Prostate gland (tissue), 2 donors: ENCODE data around the gene HSDL2. TPM values are rescaled to one million over a fixed set of nuclear protein-coding genes. Genes with fewer than 3 reads are reported as not detected.
"Not testable (repeated sequence)": the region's sequence is repeated elsewhere in the genome, so short reads cannot be mapped to it uniquely, and the experiment has no call there.

Experiments
- DNase-seq: peaks from one replicate; pipeline ENCODE4 v3.0.0-alpha.2; 2019; ENCODE audit warnings: low spot score
- H3K27ac ChIP-seq, 2 donors: fragments of 200-600 bp; sonication (generic); 2 replicates each; pipeline ENCODE4 v1.5.1; 2017 to 2019
- H3K27me3 ChIP-seq: fragments of 200-600 bp; sonication (generic); replicated peaks from 2 replicates; pipeline ENCODE4 v1.5.1; 2019; ENCODE audit not compliant: insufficient read depth
- H3K36me3 ChIP-seq, 2 donors: fragments of 200-600 bp; sonication (generic); 1 replicate in 1 of 2; 2 replicates in 1 of 2; pipeline versions ENCODE4 v1.5.1 to v1.8.1; 2017 to 2019
- H3K4me1 ChIP-seq: fragments of 200-600 bp; sonication (generic); replicated peaks from 2 replicates; pipeline ENCODE4 v1.5.1; 2019
- H3K4me3 ChIP-seq, 2 donors: fragments of 200-600 bp; sonication (generic); 2 replicates each; pipeline ENCODE4 v1.5.1; 2017 to 2019
- H3K9me3 ChIP-seq: fragments of 200-600 bp; sonication (generic); 2 replicates; pipeline ENCODE4 v1.5.1; 2017
- POLR2A ChIP-seq: fragments of 450-650 bp; IDR thresholded peaks from one replicate; pipeline ENCODE4 v1.6.1; 2016; ENCODE audit warnings: antibody characterized with exemption, mild to moderate bottlenecking
- POLR2AphosphoS5 ChIP-seq: sonication (generic); formaldehyde crosslinking; IDR thresholded peaks from one replicate; pipeline ENCODE4 v1.6.1; 2017; ENCODE audit warnings: antibody characterized with exemption
- WGBS: methylation state at CpG from one replicate; pipeline ENCODE4 v1.1.5; 2018; 5-methylcytosine and 5-hydroxymethylcytosine counted together
- intact Hi-C: fragments of 100-400 bp; cut with DNase I; formaldehyde crosslinking; loops from one replicate; pipeline ENCODE4 v1.14.2; 2022
- total RNA-seq, 2 donors: library from RNA; depleted of rRNA; stranded (reverse); fragments of >200 nt; gene quantifications; one replicate each; pipeline ENCODE4 v1.1.0, GENCODE V29; 2016
- TF ChIP-seq, protein P1 (sequence below), 4 experiments: fragments of 200-600 bp in 2 of 4; fragments of 450-650 bp in 2 of 4; sonication (generic) in 2 of 4; IDR thresholded peaks; 1 replicate in 3 of 4; 2 replicates in 1 of 4; pipeline ENCODE4 v1.5.1; 2016 to 2019; ENCODE audit warnings: antibody characterized with exemption in 4 of 4, mild to moderate bottlenecking in 2 of 4, moderate library complexity in 2 of 4

Gene HSDL2
- total RNA-seq, 2 donors from 2014 or later, result 22.2 to 25.2 TPM

DNA sequence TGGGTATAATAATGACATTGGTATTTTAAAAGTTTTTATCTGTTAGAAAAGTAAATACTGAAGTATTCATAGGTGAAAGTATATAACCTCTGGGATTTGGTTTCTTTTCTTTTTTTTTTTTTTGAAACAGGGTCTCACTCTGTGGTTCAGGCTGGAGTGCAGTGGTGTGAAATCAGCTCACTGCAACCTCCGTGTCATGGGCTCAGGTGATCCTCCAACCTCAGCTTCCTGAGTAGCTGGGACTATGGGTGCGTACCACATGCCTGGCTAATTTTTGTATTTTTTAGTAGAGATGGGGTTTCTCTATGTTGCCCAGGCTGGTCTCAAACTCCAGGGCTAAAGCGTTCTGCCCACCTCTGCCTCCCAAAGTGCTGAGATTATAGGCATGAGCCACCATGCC lies 7.2 kb downstream of the HSDL2 start:
- no peak overlapping the region for H3K27ac ChIP-seq
- H3K36me3 ChIP-seq, result no peaks in the 10 kb centered on the region
- no peak for TF ChIP-seq POLR2A
- TF ChIP-seq, protein P1, sequence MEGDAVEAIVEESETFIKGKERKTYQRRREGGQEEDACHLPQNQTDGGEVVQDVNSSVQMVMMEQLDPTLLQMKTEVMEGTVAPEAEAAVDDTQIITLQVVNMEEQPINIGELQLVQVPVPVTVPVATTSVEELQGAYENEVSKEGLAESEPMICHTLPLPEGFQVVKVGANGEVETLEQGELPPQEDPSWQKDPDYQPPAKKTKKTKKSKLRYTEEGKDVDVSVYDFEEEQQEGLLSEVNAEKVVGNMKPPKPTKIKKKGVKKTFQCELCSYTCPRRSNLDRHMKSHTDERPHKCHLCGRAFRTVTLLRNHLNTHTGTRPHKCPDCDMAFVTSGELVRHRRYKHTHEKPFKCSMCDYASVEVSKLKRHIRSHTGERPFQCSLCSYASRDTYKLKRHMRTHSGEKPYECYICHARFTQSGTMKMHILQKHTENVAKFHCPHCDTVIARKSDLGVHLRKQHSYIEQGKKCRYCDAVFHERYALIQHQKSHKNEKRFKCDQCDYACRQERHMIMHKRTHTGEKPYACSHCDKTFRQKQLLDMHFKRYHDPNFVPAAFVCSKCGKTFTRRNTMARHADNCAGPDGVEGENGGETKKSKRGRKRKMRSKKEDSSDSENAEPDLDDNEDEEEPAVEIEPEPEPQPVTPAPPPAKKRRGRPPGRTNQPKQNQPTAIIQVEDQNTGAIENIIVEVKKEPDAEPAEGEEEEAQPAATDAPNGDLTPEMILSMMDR (IDR thresholded peaks at IDR 0.05), result no peak
- no peak for TF ChIP-seq POLR2AphosphoS5
- H3K9me3 ChIP-seq, result no peaks in the 10 kb centered on the region
- intact Hi-C loops, result loop anchor here (10.0 kb wide), 1 partner anchor 328 kb away; the partner anchor contains the start of gene INIP
- H3K4me1 ChIP-seq, result no peaks in the 10 kb centered on the region
- no peaks in the 10 kb centered on the region for H3K27me3 ChIP-seq
- no peak overlapping the region for H3K4me3 ChIP-seq
- 95% methylated on average over 3 of the region's 3 CpGs for WGBS
- no peak for DNase-seq

DNA sequence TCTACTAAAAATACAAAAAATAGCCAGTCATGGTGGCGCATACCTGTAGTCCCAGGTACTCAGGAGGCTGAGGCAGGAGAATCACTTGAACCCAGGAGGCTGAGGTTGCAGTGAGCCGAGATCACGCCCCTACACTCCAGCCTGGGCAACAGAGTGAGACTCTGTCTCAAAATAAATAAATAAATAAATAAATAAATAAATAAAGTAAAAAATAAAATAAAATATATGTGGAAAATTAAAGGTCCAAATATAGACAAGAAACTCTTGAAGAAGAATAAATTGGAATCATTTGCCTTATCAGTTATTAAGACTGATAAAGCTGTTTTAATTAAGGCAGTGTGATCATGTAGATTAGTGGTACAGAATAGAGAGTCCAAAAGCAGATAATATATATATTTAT lies 10.0 kb downstream of the HSDL2 start:
- H3K4me1 ChIP-seq, H3K9me3 ChIP-seq, H3K4me3 ChIP-seq, H3K27me3 ChIP-seq, H3K36me3 ChIP-seq, DNase-seq, H3K27ac ChIP-seq: not testable (repeated sequence)
- intact Hi-C loops, result loop anchor here (10.0 kb wide), 1 partner anchor 325 kb away; the partner anchor contains the start of gene INIP
- WGBS, result 95% methylated on average over 3 of the region's 3 CpGs

DNA sequence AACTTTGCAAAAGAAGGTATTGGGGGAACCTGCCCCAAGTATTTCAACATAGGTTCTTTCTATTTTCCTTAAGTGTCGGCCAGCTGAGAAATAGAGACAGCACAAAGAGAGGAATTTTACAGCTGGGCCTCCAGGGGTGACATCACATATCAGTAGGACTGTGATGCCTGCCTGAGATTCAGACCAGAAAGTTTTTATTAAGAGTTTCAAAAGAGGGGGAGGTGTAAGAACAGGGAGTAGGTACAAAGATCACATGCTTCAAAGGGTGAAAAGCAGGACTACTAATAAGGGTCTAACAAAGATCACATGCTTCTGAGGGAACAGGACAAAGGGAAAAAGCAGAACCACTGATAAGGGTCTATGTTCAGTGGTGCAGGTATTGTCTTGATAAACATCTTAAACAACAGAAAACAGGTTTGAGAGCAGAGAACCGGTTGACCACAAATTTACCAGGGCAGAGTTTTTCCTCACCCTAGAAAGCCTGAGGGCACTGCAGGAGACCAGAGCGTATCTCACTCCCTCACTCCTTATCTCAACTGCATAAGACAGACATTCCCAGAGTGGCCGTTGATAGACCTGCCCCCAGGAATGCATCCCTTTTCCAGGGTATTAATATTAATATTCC lies 12.1 kb downstream of the HSDL2 start:
- WGBS, result 91% methylated on average over 4 of the region's 4 CpGs
- H3K27me3 ChIP-seq, H3K36me3 ChIP-seq, H3K27ac ChIP-seq, intact Hi-C loops, H3K9me3 ChIP-seq, H3K4me3 ChIP-seq, DNase-seq, H3K4me1 ChIP-seq: not testable (repeated sequence)

DNA sequence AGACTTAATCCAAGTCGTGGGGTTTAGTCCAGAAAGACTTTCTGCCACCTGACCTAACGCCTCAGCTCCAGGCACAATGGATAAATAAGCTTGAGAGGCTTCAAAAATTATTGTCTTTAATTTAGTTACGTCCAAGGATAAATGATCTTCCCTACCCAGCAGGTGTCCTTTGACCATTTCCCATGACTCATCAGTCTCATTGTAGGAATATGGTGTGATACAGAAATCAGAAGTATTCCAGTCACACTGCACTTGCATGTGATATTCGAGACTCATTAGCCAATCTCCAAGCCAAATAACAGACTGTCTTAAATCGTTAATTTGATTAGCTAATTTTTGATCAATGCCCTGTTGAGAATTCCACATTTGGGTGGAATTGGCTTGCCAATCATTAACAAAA lies 13.2 kb downstream of the HSDL2 start:
- intact Hi-C loops, result not testable (repeated sequence)

DNA sequence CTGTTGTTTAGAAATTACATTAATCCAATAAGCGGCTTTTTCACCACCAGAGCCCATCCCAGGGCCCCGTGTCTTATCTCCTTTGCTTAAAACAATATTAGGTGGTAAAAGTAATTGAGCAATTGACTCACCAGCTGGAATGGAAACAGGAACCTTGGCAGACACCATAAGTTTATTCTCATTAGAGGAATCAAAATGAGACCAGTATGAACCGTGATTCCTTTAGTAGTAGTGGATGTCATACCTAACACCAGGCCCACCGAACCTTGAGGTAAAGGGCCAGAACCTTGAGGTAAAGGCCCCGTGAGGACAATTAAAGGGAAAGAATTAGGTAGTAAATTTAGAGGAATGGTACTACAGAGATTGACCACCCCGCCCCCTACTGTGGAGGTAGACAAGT lies 16.5 kb downstream of the HSDL2 start:
- 75% methylated on average over 6 of the region's 6 CpGs for WGBS
- DNase-seq, result no peak
- TF ChIP-seq, protein P1 (IDR thresholded peaks at IDR 0.05), result no peak
- TF ChIP-seq POLR2AphosphoS5 (no peak), POLR2A (no peak)
- Histone ChIP-seq H3K36me3 (no peaks in the 10 kb centered on the region), H3K27ac (peak overlapping the region; percentile 73 to 75), H3K9me3 (no peaks in the 10 kb centered on the region), H3K4me1 (no peaks in the 10 kb centered on the region), H3K27me3 (no peaks in the 10 kb centered on the region), H3K4me3 (no peak overlapping the region)
- intact Hi-C loops, result no loop called here

More for the DNA sequence above, 13.2 kb downstream of the HSDL2 start:
- not testable (repeated sequence) for DNase-seq, H3K27me3 ChIP-seq, H3K36me3 ChIP-seq, H3K4me1 ChIP-seq, H3K9me3 ChIP-seq, H3K27ac ChIP-seq, H3K4me3 ChIP-seq
- WGBS, result 99% methylated on average over 5 of the region's 5 CpGs

DNA sequence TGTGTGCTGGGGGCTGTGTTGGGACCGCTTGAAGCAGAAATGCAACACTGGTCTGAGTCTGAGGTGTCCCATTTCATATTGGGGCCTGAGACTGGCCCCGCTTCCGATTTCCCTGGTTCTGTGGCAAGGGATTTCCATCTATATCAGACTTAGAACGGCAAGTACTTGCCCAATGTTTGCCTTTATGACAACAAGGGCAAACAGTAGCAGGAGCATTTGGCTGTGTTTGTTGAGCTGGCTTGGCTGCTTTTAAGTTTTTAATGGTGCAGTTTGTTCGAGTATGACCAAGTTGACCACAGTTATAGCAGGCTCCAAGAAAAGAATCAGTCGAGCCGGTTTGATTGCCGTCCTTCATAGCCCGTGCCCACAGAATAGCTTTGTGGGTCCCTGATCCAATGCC lies 17.0 kb downstream of the HSDL2 start:
- WGBS, result 67% methylated on average over 9 of the region's 9 CpGs
- TF ChIP-seq, protein P1 (IDR thresholded peaks at IDR 0.05), result no peak
- TF ChIP-seq POLR2AphosphoS5, result peak; percentile 68
- TF ChIP-seq POLR2A, result no peak
- Histone ChIP-seq H3K4me1 (no peaks in the 10 kb centered on the region), H3K27me3 (no peaks in the 10 kb centered on the region), H3K27ac (peak overlapping the region; percentile 73 to 75), H3K36me3 (no peaks in the 10 kb centered on the region), H3K9me3 (no peaks in the 10 kb centered on the region), H3K4me3 (no peak overlapping the region)
- DNase-seq, result peak; percentile 61
- intact Hi-C loops, result no loop called here
